ENCODE measurements around the gene EMP2. TPM values are rescaled to one million over a fixed set of nuclear protein-coding genes. Genes with fewer than 3 reads are reported as not detected.

EMP2 gene
- total RNA-seq, 4 donors from 2014 or later = 20.8 to 31.4 (median 27.5) TPM

DNA sequence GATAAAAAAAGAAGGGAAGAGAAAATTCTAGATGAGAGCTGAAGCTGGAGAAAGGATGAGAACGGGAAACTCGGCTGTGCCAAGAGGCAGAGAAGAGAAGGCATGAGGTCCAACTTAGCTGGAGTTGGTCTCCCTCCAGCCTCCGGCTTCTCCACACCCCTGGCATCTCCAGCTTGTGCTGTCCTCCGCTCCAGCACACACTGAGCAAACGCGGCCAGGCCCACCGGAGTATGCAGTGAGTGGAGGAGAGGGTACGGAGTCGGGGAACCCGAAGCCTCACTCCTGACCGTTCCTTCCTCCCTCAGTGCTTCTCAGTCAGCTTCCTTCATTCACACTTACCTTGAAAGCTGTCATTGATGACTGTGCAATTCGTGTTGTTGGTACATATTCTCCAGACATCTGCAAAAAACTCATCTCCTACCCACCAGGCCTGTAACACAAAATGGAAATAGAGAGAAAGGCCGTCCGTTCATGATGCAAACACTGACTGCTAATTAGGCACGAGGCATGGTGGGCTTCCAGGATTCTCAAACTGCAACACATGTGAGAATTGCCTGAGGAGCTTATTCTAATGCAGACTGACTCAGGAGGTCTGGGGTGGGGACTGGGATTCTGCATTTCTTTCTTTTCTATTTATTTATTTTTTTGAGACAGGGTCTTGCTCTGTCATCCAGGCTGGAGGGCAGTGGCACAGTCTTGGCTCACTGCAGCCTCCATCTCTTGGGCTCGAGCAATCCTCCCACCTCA is 37.0 kb downstream of the EMP2 start:
- no peaks in the 10 kb centered on the region for H3K4me1 ChIP-seq
- DNase-seq = no peak
- H3K4me3 ChIP-seq = no peak overlapping the region
- no peaks in the 10 kb centered on the region for H3K9me3 ChIP-seq
- no peak for TF ChIP-seq POLR2A (IDR thresholded peaks at IDR 0.05)
- TF ChIP-seq, protein P1, sequence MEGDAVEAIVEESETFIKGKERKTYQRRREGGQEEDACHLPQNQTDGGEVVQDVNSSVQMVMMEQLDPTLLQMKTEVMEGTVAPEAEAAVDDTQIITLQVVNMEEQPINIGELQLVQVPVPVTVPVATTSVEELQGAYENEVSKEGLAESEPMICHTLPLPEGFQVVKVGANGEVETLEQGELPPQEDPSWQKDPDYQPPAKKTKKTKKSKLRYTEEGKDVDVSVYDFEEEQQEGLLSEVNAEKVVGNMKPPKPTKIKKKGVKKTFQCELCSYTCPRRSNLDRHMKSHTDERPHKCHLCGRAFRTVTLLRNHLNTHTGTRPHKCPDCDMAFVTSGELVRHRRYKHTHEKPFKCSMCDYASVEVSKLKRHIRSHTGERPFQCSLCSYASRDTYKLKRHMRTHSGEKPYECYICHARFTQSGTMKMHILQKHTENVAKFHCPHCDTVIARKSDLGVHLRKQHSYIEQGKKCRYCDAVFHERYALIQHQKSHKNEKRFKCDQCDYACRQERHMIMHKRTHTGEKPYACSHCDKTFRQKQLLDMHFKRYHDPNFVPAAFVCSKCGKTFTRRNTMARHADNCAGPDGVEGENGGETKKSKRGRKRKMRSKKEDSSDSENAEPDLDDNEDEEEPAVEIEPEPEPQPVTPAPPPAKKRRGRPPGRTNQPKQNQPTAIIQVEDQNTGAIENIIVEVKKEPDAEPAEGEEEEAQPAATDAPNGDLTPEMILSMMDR (IDR thresholded peaks at IDR 0.05) = no peak
- peaks cover 0 to 63% (median 0%) of the 10 kb centered on the region in 3 donors for H3K36me3 ChIP-seq
- no peaks in the 10 kb centered on the region for H3K27me3 ChIP-seq
- H3K27ac ChIP-seq = no peak overlapping the region

- DNase-seq = no peak
- H3K27ac ChIP-seq = peak overlapping the region in 1 of 4 donors; percentile 37
- no peaks in the 10 kb centered on the region for H3K9me3 ChIP-seq
- no peak overlapping the region for H3K4me3 ChIP-seq
- peaks cover 0 to 68% (median 0%) of the 10 kb centered on the region in 3 donors for H3K36me3 ChIP-seq
- no peaks in the 10 kb centered on the region for H3K4me1 ChIP-seq
- no peaks in the 10 kb centered on the region for H3K27me3 ChIP-seq
- no peak for TF ChIP-seq POLR2A (IDR thresholded peaks at IDR 0.05)
- TF ChIP-seq, protein P1 (IDR thresholded peaks at IDR 0.05) = no peak
Measured at GRCh38 chr16:10541366-10541765, 39.0 kb downstream of the EMP2 start.

DNA sequence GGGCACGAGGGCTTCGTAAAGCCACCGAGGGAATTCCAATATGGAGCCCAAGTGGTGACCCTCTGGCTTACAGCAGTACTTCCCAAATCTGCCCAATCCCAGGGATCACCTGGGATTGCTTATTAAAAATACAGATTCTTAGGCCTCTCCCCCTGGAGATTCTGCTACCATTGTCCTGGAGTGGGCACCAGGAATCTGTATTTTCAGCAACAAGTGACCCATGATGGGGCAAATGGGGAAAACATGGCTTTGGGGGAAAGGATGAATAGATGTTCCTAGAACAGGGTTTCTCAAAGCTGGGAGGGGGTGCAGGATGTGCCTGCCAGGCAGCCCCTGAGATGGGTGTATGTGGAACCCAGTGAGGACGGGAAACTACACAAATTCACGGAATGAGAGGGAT is 40.6 kb downstream of the EMP2 start:
- no peak overlapping the region for H3K4me3 ChIP-seq
- H3K4me1 ChIP-seq = no peaks in the 10 kb centered on the region
- TF ChIP-seq, protein P1 (IDR thresholded peaks at IDR 0.05) = no peak
- TF ChIP-seq POLR2A (IDR thresholded peaks at IDR 0.05) = no peak
- H3K27ac ChIP-seq = no peak overlapping the region
- peaks cover 0 to 60% (median 0%) of the 10 kb centered on the region in 3 donors for H3K36me3 ChIP-seq
- no peak for DNase-seq
- H3K9me3 ChIP-seq = no peaks in the 10 kb centered on the region
- H3K27me3 ChIP-seq = no peaks in the 10 kb centered on the region

DNA sequence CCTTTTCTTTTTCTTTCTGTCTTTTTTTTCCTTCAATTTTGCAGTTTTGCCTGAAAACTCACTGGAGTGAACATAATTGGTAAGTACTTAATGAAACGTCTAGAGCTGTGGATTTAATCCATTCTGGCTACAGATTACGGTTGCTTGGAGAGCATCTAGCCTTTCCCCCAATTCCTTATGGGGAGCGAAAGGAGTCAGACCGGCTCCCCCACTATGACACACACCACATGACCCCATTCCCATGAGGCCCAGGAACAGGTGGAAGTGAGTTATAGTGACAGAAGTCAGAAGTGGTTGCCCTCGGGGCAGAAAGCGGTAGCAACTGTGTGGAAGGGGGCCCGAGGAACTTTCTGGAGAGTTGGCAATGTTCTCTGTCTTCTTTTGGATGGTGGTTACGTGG is 41.2 kb downstream of the EMP2 start:
- Histone ChIP-seq H3K4me3 (no peak overlapping the region), H3K4me1 (no peaks in the 10 kb centered on the region), H3K9me3 (no peaks in the 10 kb centered on the region), H3K27me3 (no peaks in the 10 kb centered on the region), H3K36me3 (peaks cover 0 to 55% (median 0%) of the 10 kb centered on the region in 3 donors), H3K27ac (no peak overlapping the region)
- TF ChIP-seq, protein P1 (IDR thresholded peaks at IDR 0.05) = no peak
- DNase-seq = no peak

GRCh38 chr16:10538583-10538982 is 41.8 kb downstream of the EMP2 start:
- Histone ChIP-seq H3K4me3 (no peak overlapping the region), H3K36me3 (peaks cover 0 to 58% (median 0%) of the 10 kb centered on the region in 3 donors), H3K27me3 (no peaks in the 10 kb centered on the region), H3K27ac (no peak overlapping the region), H3K9me3 (no peaks in the 10 kb centered on the region), H3K4me1 (no peaks in the 10 kb centered on the region)
- no peak for DNase-seq
- TF ChIP-seq POLR2A (IDR thresholded peaks at IDR 0.05) = no peak
- TF ChIP-seq, protein P1 (IDR thresholded peaks at IDR 0.05) = no peak
